Neural progenitor cell (in vitro differentiated cells): Measurements from ENCODE around the gene SEMA3G.

Source experiments
- EZH2 ChIP-seq: fragments of 200-600 bp; sonication (generic); IDR thresholded peaks from 2 replicates; pipeline ENCODE4 v1.6.1; 2017; ENCODE audit warnings: antibody characterized with exemption, mild to moderate bottlenecking, moderate library complexity
- EZH2phosphoT487 ChIP-seq: fragments of 200-600 bp; sonication (generic); IDR thresholded peaks from 2 replicates; pipeline ENCODE4 v1.6.1; 2017; ENCODE audit warnings: antibody characterized with exemption
- TF ChIP-seq, protein P1 (sequence below): fragments of 200-600 bp; sonication (generic); IDR thresholded peaks from 2 replicates; pipeline ENCODE4 v1.5.1; 2017; ENCODE audit warnings: antibody characterized with exemption, mild to moderate bottlenecking

DNA sequence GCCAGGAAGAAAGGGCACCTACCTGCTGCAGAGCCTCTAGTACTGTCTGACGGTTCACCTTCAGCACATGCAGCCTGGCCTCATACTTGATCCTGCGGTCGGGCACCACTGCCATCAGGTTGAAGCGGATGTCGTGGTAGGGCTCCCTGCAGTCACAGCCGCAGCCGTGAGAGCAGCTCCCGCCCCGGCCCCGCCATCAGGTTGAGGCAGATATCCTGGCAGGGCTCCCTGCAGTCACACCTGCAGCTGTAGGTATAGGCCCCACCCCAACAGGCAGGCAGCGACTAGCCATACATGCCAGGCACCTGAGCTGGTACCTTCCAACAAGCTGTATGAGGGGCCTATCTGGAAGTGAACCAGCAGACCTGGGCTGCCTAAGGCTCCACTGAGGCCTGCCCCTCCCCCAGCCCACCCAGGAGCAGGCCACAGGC lies 38.7 kb downstream of the SEMA3G start:
- TF ChIP-seq, protein P1, sequence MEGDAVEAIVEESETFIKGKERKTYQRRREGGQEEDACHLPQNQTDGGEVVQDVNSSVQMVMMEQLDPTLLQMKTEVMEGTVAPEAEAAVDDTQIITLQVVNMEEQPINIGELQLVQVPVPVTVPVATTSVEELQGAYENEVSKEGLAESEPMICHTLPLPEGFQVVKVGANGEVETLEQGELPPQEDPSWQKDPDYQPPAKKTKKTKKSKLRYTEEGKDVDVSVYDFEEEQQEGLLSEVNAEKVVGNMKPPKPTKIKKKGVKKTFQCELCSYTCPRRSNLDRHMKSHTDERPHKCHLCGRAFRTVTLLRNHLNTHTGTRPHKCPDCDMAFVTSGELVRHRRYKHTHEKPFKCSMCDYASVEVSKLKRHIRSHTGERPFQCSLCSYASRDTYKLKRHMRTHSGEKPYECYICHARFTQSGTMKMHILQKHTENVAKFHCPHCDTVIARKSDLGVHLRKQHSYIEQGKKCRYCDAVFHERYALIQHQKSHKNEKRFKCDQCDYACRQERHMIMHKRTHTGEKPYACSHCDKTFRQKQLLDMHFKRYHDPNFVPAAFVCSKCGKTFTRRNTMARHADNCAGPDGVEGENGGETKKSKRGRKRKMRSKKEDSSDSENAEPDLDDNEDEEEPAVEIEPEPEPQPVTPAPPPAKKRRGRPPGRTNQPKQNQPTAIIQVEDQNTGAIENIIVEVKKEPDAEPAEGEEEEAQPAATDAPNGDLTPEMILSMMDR, result no peak
- TF ChIP-seq EZH2 (no peak), EZH2phosphoT487 (no peak)
